Endothelial cell (in vitro differentiated cells): ENCODE measurements around the gene CCDC137. TPM values are rescaled to one million over a fixed set of nuclear protein-coding genes. Genes with fewer than 3 reads are reported as not detected.

Experiments used
- DNase-seq: peaks from one replicate; pipeline ENCODE4 v3.0.0; 2021; ENCODE audit warnings: low spot score
- H3K27ac Mint-ChIP-seq: one replicate; pipeline ENCODE4 v1.8.0; 2021; ENCODE audit warnings: mixed read lengths, inconsistent platforms; ENCODE audit not compliant: unreplicated experiment
- H3K27me3 Mint-ChIP-seq: one replicate; pipeline ENCODE4 v1.8.0; 2021; ENCODE audit warnings: mild to moderate bottlenecking, moderate library complexity, mixed read lengths, inconsistent platforms; ENCODE audit not compliant: unreplicated experiment
- H3K36me3 Mint-ChIP-seq: one replicate; pipeline ENCODE4 v1.8.0; 2021; ENCODE audit warnings: mild to moderate bottlenecking, low read depth, mixed read lengths, inconsistent platforms; ENCODE audit not compliant: unreplicated experiment
- H3K4me1 Mint-ChIP-seq: one replicate; pipeline ENCODE4 v1.8.0; 2021; ENCODE audit warnings: mild to moderate bottlenecking, mixed read lengths, inconsistent platforms; ENCODE audit not compliant: unreplicated experiment
- H3K4me3 Mint-ChIP-seq: one replicate; pipeline ENCODE4 v1.8.0; 2021; ENCODE audit warnings: mild to moderate bottlenecking, mixed read lengths, inconsistent platforms; ENCODE audit not compliant: unreplicated experiment
- H3K9me3 Mint-ChIP-seq: one replicate; pipeline ENCODE4 v1.8.0; 2021; ENCODE audit warnings: mixed read lengths, inconsistent platforms; ENCODE audit not compliant: unreplicated experiment
- total RNA-seq: library from RNA; stranded (reverse); fragmentation: NEBNext Ultra II Directional; extraction: Animal tissue kit (Norgen Biotek cat#: 25700); gene quantifications from one replicate; pipeline ENCODE4 v1.2.1, GENCODE V29; 2021; ENCODE audit not compliant: unreplicated experiment
- TF ChIP-seq, protein P1 (sequence below): fragments of 200-600 bp; sonication (generic); IDR thresholded peaks from one replicate; pipeline ENCODE4 v1.5.0; 2021; ENCODE audit warnings: antibody characterized with exemption; ENCODE audit not compliant: unreplicated experiment

The CCDC137 gene
- total RNA-seq, 1 donor from 2014 or later: 31.8 TPM

GRCh38 chr17:81710514-81711308 is 44.2 kb downstream of the CCDC137 start:
- DNase-seq: no peak
- peaks cover 16% of the 10 kb centered on the region for H3K36me3 Mint-ChIP-seq

GRCh38 chr17:81711814-81712467 is 45.4 kb downstream of the CCDC137 start, which contains the start of gene SLC25A10:
TSS of gene SLC25A10 (plus strand) at chr17:81712284. CDS start at chr17:81712427, 143 bp downstream.
- Mint-ChIP-seq H3K9me3 (no peaks in the 10 kb centered on the region), H3K4me1 (peaks cover 17% of the 10 kb centered on the region), H3K4me3 (peak within 1 kb of the TSS; percentile 89), H3K27me3 (peaks cover 6% of the 10 kb centered on the region), H3K36me3 (peaks cover 4% of the 10 kb centered on the region), H3K27ac (peak within 1 kb of the TSS; percentile 37)
- TF ChIP-seq, protein P1, sequence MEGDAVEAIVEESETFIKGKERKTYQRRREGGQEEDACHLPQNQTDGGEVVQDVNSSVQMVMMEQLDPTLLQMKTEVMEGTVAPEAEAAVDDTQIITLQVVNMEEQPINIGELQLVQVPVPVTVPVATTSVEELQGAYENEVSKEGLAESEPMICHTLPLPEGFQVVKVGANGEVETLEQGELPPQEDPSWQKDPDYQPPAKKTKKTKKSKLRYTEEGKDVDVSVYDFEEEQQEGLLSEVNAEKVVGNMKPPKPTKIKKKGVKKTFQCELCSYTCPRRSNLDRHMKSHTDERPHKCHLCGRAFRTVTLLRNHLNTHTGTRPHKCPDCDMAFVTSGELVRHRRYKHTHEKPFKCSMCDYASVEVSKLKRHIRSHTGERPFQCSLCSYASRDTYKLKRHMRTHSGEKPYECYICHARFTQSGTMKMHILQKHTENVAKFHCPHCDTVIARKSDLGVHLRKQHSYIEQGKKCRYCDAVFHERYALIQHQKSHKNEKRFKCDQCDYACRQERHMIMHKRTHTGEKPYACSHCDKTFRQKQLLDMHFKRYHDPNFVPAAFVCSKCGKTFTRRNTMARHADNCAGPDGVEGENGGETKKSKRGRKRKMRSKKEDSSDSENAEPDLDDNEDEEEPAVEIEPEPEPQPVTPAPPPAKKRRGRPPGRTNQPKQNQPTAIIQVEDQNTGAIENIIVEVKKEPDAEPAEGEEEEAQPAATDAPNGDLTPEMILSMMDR: no peak
- DNase-seq: peak; percentile 75

More at GRCh38 chr17:81710514-81711308, 44.2 kb downstream of the CCDC137 start:
- Mint-ChIP-seq H3K4me3 (peak overlapping the region; percentile 81), H3K27ac (peak overlapping the region; percentile 24), H3K9me3 (no peaks in the 10 kb centered on the region), H3K4me1 (peaks cover 17% of the 10 kb centered on the region), H3K27me3 (peaks cover 11% of the 10 kb centered on the region)
- TF ChIP-seq, protein P1: no peak

GRCh38 chr17:81712468-81713003 is 46.0 kb downstream of the CCDC137 start:
- TF ChIP-seq, protein P1: no peak
- peaks cover 6% of the 10 kb centered on the region for H3K27me3 Mint-ChIP-seq

GRCh38 chr17:81713004-81713555 is 46.5 kb downstream of the CCDC137 start:
- TF ChIP-seq, protein P1: no peak
- Mint-ChIP-seq H3K36me3 (peaks cover 3% of the 10 kb centered on the region), H3K27me3 (peaks cover 8% of the 10 kb centered on the region), H3K4me1 (peaks cover 17% of the 10 kb centered on the region), H3K27ac (peak overlapping the region; percentile 37), H3K4me3 (peak overlapping the region; percentile 89), H3K9me3 (no peaks in the 10 kb centered on the region)
- no peak for DNase-seq

More at GRCh38 chr17:81712468-81713003, 46.0 kb downstream of the CCDC137 start:
- H3K9me3 Mint-ChIP-seq: no peaks in the 10 kb centered on the region
- DNase-seq: peak; percentile 43
- peak overlapping the region; percentile 37 for H3K27ac Mint-ChIP-seq
- peaks cover 3% of the 10 kb centered on the region for H3K36me3 Mint-ChIP-seq
- H3K4me1 Mint-ChIP-seq: peaks cover 17% of the 10 kb centered on the region
- peak overlapping the region; percentile 89 for H3K4me3 Mint-ChIP-seq
